Measurements from ENCODE around the gene WDSUB1. TPM values are rescaled to one million over a fixed set of nuclear protein-coding genes. Genes with fewer than 3 reads are reported as not detected.
A peak's percentile ranks its signal among the peaks of the same experiment; 100 is the strongest.

WDSUB1 gene
- total RNA-seq, 2 donors from 2014 or later, result 3.2 to 4.7 TPM

DNA sequence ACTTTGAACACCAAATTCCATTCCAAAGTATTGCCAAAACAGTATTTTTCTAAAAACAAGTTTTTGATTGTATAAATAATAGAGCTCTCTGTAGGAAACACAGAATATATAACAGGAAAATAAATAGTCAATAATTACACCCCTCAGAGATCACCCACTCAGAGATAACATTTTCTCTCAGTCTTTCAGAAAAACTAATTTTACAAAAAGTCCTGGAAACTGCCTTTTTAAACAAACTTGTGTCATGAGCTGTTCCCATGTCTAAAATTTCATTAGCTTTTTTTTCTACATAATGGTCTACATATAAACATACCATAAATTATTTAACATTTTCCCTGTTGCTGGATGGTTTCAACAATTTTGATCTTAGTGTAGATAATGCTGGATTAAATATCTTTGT is 1.2 kb upstream of the WDSUB1 start:
- DNase-seq (ENCODE audit: low spot score), result no peak
- Histone ChIP-seq H3K9me3 (no peaks in the 10 kb centered on the region), H3K27ac (peak overlapping the region in 1 of 2 donors; percentile 93), H3K4me3 (no peak overlapping the region), H3K36me3 (no peaks in the 10 kb centered on the region), H3K4me1 (peaks cover 0 to 15% of the 10 kb centered on the region in 2 donors), H3K27me3 (no peaks in the 10 kb centered on the region)
- no peak for TF ChIP-seq CTCF (IDR thresholded peaks at IDR 0.05)

- no peak for TF ChIP-seq CTCF (IDR thresholded peaks at IDR 0.05)
Measured at GRCh38 chr2:159286709-159287441, 372 bp upstream of the WDSUB1 start.

GRCh38 chr2:159285433-159285832 is 1.1 kb downstream of the WDSUB1 start:
- TF ChIP-seq CTCF (IDR thresholded peaks at IDR 0.05), result no peak
- no peak for DNase-seq (ENCODE audit: low spot score)
- Histone ChIP-seq H3K36me3 (peaks cover 5% of the 10 kb centered on the region), H3K27ac (peak overlapping the region; percentile 93 to 96), H3K27me3 (no peaks in the 10 kb centered on the region), H3K4me3 (peak overlapping the region; percentile 76 to 97), H3K4me1 (peaks cover 0 to 15% of the 10 kb centered on the region in 2 donors), H3K9me3 (no peaks in the 10 kb centered on the region)

More at GRCh38 chr2:159286709-159287441, 372 bp upstream of the WDSUB1 start:
- peak overlapping the region; percentile 93 to 96 for H3K27ac ChIP-seq
- no peaks in the 10 kb centered on the region for H3K36me3 ChIP-seq
- H3K4me3 ChIP-seq, result peak overlapping the region; percentile 76 to 97
- no peaks in the 10 kb centered on the region for H3K9me3 ChIP-seq
- peaks cover 0 to 15% of the 10 kb centered on the region in 2 donors for H3K4me1 ChIP-seq
- no peaks in the 10 kb centered on the region for H3K27me3 ChIP-seq
- peak; percentile 95 for DNase-seq (ENCODE audit: low spot score)

DNA sequence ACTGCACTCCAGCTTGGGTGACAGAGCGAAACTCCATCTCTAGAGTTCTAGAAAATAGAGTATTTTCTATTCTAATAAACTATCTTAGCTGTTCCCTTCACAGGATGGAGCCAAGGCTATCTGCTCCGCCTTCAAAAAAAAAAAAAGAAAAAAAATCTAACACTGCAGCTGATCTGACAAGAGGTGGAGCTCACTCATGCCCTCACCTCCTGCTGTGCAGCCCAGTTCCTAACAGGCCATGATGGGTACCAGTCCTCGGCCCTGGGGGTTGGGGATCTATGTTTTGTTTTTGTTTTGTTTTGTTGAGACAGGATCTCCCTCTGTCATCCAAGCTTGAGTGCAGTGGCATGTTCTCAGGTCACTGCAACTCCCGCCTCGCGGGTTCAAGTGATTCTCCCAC is 3.0 kb downstream of the WDSUB1 start:
- peaks cover 5% of the 10 kb centered on the region for H3K36me3 ChIP-seq
- no peak for DNase-seq (ENCODE audit: low spot score)
- no peaks in the 10 kb centered on the region for H3K27me3 ChIP-seq
- H3K4me3 ChIP-seq, result no peak overlapping the region
- no peaks in the 10 kb centered on the region for H3K9me3 ChIP-seq
- no peak overlapping the region for H3K27ac ChIP-seq
- peaks cover 0 to 15% of the 10 kb centered on the region in 2 donors for H3K4me1 ChIP-seq
- TF ChIP-seq CTCF (IDR thresholded peaks at IDR 0.05), result no peak

GRCh38 chr2:159281002-159281401 is 5.5 kb downstream of the WDSUB1 start:
- peaks cover 0 to 8% of the 10 kb centered on the region in 2 donors for H3K4me1 ChIP-seq
- no peaks in the 10 kb centered on the region for H3K9me3 ChIP-seq
- TF ChIP-seq CTCF (IDR thresholded peaks at IDR 0.05), result no peak
- no peak for DNase-seq (ENCODE audit: low spot score)
- peaks cover 5% of the 10 kb centered on the region for H3K36me3 ChIP-seq
- H3K27ac ChIP-seq, result no peak overlapping the region
- no peak overlapping the region for H3K4me3 ChIP-seq
- H3K27me3 ChIP-seq, result no peaks in the 10 kb centered on the region

DNA sequence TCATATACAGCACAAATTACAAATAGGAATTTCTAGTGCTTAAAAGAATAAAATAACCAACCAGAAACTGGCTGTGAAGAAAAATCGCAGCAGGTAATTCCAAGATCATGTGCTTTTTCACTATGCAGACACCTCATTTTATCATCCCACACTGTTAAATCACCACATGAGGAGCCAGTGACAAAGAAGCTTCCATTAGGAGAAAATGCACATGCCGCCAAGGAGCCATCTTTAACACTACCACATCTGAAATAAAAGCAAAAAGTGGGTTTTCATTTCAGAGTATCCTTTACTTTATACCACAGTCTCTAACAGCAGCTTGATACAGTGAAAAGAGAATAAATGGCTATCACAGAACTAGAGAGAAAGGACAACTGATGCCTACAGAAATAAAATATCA is 6.8 kb downstream of the WDSUB1 start:
- Histone ChIP-seq H3K4me3 (no peak overlapping the region), H3K27me3 (no peaks in the 10 kb centered on the region), H3K9me3 (no peaks in the 10 kb centered on the region), H3K36me3 (peaks cover 5% of the 10 kb centered on the region), H3K4me1 (no peaks in the 10 kb centered on the region), H3K27ac (no peak overlapping the region)
- no peak for DNase-seq (ENCODE audit: low spot score)
- TF ChIP-seq CTCF (IDR thresholded peaks at IDR 0.05), result no peak

All from right atrium auricular region (tissue), 2 donors.